GM18520 (cell line): ENCODE measurements around the gene TPRN.

Source experiments
- ATAC-seq: cut with Tn5 transposase; IDR thresholded peaks from one replicate; pipeline ENCODE4 v1.9.1; 2021; ENCODE audit not compliant: unreplicated experiment

Gene TPRN

DNA sequence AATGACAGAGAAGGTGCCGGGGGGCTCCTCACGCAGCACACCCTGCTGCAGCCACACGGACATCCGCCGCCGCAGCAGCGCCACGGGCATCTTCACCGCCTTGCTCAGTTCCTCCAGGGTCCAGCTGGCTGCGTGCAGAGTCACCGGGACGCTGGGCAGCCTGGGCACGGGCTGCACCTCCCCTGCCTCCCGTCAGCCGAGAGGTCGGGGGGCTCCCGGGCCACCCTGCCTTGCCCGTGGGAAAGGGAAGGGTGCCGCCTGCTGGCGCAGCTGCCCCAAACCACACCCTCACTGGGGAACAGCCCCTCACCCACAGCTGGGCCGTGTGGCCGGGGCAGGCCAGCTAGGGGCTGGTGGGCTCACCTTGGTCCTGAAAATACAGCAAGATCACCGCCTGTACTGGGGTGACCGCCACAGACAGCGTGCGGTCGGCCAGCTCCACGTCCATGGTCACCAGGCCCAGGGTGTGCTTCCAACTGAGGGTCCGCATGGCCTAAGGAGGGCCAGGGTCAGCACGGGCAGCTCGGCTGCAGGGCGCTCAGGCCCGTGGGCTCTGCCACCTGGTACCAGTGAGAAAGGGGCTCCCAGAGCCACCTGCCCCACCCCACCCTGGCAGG lies 25.1 kb downstream of the TPRN start:
- ATAC-seq, result no peak

DNA sequence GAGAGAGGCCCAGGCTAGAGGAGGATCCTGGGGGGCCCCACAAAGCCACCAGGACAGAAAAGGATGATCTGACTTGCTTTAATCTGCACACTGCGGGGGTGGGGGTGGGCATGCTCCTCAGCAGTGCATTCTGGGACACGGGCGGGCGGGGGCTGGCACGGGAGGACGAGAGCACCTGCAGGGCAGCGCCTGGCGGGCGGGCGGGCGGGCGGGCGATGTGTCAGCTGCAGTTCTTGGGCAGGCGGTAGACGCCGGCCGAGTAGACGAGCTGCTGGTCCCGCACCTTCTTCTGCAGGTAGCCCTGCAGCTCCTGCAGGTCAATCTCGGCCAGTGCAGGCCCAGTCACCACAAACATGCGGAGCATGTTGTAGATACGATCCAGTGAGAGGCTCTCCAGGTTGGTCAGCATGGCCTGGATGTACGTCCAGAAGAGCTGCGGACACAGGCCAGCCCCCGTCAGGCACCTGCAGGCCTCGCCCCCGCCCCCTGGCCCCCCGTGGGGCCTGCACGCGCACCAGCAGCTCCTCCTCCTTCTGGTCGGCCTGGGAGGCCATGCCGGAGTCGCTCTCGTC lies 25.7 kb downstream of the TPRN start:
- no peak for ATAC-seq

DNA sequence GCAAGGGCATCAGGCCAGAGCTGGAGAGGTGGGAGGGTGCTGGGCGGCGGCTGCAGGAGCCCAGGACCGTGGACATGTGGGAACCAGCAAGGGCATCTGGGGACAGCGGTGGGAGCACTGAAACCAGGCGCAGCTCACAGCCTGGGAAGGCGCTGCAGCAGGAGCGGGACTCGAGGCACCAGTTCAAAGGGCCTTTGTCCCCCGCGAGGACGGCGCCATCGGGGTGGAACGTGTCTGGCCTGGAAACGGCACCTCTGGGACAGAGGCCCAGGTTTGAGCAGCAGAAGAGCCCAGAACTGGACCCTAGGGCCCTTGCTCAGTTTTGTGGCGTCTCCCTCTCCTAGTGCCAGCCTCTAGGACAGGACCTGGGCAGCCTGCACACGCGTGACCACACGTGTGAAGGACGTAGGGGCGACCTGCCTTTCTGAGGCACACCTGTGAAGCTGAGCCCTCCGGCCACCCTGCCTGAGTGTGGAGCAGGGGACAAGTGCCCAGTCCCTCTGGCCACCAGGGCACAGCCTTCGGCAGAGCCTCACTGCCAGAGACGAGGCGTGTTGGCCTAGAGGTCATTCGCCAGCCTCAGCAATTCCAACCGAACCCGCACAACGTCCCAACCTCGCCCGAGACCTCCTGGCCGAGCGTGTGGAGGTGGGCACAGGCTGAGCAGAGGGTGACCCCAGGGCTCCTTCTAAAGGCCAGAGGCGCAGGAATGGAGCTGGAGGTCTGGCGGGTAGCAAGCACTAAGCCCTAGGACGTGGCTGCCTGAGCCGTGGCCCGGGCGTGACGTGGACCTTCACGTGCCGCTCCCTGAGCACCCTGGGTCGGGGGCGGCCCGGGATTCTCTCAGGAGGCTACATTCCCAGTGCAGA lies 26.5 kb downstream of the TPRN start:
- no peak for ATAC-seq

DNA sequence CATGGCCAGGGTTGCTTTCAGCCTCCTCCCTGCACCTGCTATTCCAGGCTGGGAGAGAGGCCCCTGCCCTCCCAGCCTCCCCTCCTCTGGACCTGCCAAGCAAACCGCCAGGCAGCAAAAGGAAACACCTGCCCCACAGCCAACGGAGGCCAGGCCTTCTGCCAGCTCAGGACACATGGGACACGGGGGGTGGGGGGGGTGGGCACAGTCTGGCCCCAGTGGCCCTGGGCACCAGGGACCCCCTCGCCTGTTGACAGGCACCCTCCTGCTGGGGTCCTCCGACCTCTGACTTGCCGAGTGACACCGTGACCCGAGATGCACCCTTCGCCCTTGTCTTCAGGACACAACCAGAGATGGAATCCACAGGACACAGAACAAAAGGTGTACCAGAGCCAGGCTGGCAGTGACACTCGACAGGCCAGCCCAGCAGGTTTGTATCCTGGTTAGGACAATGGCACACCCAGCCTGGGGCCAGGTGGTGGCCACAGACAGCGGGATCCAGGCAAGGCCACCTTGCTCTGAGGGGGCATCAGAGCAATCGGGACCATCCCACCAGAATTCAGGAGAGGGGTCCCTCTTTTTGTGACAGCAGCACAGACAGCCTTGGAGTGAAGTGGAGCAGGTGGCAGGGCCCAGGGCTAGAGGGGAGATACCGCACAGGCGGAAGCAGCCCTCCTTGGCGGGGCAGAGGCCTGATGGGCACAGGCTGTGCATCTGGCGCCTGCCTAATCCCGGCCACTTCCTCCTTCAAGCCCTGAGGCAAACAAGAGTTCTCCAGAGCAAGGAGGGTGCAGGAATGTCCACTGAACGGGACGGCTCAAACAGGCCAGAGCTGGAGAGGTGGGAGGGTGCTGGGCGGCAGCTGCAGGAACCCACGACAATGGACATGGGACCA lies 27.4 kb downstream of the TPRN start:
- no peak for ATAC-seq

DNA sequence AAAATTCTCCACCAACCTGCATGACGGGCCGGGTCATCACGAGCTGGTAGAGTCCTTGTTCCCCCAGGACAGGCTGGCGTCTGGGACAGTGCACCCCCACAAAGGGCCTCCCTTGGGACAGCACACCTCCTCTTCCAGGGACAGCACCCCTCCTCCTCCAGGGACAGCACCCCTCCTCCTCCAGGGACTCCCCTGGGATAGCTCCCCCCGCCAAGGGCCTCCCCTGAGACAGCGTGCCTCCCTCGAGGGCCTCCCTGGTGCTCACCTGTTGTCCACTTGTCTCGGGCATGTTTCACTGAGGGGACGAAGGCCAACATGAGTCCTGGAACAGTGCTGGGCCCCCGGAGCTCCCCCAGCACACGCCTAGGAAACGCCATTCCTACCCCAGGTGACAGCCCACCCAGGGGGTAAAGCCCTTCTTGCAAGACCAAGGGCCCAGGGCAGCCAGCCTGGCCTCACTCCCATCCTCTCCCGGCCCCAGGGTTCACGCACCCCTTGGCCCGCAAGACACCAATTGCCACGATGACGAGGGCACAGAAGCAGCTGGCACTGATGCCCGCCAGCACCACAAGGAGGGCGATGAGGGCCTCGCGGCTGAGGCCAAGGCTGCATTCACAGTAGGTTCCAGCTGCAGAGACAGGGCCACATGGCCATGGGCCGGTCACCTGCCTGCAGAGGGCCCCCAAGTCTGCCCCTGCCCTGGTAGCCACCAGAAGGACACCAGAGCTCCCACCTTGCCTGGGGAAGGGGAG lies 29.2 kb downstream of the TPRN start:
- no peak for ATAC-seq

DNA sequence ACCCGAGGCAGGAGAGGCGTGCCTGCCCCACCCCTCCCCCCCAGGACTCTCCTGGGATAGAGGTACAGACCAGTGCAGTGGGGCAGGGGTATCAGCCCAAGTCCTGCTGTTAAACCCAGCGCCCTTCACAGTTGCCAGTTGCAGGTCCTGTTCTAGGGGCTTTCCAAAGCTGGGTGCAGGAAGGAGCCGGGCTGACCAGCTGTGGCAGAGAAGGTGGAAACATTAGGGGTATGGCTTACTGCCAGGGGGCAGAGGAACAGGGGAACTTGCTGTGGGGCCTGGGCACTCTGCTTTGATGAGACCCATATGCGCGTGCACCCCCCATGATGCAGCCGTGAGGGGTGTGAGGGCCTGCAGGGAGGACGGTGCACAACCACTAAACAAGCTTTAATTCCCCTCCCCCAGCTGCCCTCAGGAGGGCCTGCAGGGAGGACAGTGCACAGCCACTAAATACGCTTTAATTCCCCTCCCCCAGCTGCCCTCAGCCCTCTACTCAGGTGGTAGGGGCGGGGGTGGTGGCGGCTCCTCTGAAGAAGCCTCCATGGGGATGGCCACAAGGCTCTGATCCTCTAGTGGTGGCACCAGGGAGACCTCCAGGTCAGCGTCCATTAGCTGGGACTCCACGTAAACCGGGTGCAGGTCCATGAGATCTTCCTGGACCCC lies 29.9 kb downstream of the TPRN start:
- ATAC-seq, result no peak

DNA sequence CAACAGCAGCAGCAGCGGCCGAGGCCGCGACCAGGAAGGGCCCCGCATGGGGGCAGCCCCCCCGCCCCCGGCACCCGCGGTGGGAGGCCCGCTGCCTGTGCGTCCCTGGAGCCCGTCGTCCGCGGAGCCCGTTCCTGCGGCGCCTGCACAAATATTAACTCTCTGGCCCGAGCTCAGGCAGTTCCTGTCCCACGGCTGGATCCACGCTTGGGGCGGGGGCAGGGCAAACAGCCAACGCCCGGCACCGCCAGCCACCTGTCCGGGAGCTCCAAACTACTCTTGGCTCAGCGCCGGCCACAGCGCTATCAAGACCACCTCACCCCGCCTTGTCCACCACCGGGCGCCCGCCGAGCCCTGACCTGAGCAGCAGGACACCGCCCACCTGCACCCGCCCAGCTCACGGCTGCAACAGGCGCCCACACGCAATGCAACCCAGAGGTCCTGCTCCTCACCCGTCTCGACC lies 30.6 kb downstream of the TPRN start, which contains the start of gene LRRC26:
TSS of gene LRRC26 (minus strand) at position 156 of the 463 bp plus-strand sequence. CDS start at position 48, 108 bp downstream.
- no peak for ATAC-seq

DNA sequence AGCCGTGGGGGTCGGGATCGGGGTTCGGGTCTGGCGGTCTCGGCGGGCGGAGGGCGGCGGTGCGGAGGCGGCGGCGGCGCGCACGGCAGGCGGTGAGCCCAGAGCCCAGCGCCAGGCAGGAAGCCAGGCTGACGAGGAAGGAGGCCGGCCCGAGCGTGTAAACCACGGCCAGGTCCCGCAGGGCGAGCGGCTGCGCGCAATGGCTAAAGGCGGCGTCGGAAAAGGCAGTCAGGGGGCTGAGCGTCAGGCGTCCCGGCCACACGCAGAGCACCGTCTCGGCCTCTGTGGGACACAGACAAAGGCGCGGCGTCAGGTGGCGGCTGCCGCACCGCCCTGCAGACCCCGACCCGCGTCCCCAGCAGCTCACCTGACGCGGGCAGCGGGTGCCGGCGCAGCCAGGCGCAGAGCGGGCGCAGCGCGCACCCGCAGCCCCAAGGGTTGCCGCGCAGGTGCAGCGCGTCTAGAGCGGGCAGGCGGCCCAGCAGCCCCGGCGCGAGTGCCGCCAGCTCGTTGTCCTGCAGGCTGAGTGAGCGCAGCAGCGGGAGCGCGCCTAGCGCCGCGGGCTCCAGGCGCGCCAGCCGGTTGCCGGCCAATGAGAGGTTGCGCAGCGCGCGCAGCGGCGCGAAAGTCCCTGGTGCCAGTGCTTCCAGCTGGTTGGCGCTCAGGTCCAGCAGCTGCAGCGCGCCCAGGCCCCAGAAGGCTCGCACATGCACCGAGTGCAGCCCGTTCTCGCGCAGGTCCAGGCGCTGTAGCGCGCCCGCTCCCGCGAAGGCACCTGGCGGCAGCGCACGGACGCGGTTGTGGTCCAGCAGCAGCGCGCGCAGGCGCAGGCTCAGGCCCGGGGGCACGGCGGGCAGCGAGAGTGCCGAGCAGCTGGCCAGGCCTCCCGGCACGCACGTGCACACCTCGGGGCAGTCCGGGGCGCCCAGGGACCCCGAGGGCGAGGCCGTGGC lies 31.4 kb downstream of the TPRN start:
- no peak for ATAC-seq

DNA sequence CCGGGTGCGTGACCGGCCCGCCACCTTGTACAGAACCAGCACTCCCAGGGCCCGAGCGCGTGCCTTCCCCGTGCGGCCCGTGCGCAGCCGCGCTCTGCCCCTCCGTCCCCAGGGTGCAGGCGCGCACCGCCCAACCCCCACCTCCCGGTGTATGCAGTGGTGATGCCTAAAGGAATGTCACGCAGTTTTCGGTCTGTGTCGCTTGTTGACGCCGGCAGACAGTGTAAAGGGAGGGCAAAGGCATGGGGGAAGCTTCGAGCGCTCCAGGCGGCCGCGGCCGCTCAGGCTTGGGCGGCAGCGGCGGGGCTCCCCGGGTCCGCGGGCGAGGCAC lies 32.0 kb downstream of the TPRN start:
- no peak for ATAC-seq

DNA sequence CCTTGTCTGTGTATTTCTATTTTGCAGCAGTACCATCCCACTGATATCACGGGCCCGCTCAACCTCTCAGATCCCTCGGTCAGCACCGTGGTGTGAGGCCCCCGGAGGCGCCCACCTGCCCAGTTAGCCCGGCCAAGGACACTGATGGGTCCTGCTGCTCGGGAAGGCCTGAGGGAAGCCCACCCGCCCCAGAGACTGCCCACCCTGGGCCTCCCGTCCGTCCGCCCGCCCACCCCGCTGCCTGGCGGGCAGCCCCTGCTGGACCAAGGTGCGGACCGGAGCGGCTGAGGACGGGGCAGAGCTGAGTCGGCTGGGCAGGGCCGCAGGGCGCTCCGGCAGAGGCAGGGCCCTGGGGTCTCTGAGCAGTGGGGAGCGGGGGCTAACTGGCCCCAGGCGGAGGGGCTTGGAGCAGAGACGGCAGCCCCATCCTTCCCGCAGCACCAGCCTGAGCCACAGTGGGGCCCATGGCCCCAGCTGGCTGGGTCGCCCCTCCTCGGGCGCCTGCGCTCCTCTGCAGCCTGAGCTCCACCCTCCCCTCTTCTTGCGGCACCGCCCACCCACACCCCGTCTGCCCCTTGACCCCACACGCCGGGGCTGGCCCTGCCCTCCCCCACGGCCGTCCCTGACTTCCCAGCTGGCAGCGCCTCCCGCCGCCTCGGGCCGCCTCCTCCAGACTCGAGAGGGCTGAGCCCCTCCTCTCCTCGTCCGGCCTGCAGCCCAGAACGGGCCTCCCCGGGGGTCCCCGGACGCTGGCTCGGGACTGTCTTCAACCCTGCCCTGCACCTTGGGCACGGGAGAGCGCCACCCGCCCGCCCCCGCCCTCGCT lies 32.6 kb downstream of the TPRN start:
- no peak for ATAC-seq

DNA sequence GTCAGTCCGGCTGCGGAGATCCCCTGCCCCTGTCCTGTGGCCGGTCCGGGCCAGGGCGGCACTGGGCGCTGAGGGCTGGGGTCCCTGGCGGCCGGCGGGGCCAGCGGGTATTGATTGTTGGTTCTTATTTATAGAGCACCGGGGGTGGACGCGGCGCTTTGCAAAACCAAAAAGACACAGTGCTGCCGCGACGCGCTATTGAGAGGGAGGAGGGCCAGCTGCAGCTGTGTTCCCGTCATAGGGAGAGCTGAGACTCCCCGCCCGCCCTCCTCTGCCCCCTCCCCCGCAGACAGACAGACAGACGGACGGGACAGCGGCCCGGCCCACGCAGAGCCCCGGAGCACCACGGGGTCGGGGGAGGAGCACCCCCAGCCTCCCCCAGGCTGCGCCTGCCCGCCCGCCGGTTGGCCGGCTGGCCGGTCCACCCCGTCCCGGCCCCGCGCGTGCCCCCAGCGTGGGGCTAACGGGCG lies 33.2 kb downstream of the TPRN start:
- no peak for ATAC-seq

DNA sequence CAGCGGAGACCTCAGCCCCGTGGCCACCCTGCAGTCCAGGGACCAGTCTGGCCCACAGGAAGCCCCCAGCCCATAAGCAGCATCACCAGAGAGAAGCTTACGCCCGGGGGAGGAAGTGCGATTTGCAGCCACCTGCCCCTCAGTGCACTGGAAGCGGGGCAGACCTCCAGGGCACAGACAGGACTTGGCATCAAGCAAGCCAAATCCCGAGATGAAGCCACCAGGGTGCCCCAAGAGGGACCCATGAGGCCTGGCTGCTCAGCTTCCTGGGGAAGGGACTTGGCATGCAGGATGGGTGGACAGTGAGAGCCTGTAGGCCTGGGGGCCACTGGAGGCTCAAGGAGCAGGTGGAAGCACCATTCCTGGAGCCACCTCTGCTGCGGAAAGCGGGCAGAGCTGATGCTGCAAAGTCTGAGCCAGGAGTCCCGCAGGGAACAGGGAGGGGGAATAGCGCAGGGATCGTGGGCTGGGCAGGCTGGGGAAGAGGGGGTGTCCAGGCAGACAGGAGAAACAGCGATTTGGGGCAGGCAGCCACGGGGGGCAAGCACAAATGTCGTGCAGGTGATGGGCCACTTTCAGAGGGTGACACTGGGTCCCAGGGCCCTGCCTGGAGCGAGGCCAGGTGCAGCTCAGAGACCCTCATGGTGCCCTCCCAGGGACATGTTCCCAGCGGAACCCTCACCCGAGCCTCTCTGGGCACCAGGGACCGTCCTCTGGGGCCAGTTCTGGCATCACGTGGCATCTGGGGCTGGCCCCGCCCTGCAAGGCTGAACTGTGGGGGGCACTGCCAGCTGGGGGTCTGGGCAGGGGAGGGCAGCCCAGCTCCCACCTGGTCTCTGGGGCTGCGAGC lies 33.9 kb downstream of the TPRN start:
- no peak for ATAC-seq

DNA sequence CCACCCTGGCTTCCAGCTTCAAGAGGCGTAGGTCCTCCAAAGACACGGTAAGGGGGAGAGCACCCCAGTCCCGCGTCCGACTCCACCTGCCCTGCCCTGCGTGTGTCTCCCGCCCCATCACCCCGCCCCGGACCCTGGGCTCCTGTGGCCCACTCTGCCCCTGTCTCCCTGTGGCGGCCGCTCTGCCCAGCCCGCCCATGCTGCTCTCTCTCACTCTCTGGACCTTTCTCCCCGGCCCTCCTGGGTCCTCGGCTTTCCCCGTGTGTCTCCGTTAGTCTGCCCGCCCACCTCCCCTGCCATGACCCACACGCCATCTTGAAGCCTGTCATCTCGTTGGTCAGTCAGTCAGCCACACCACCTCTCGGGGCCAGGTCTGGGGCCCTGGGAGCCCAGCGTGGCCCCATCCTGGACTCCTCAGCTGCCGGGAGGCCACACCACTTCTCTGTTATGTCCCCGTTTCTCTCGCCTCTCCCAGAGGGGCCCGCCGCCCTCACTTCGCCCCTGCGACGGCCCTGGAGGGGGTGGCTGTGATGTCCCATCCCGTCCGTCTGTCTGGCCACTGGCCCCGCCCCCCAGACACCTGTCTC lies 35.2 kb downstream of the TPRN start:
- ATAC-seq, result no peak

DNA sequence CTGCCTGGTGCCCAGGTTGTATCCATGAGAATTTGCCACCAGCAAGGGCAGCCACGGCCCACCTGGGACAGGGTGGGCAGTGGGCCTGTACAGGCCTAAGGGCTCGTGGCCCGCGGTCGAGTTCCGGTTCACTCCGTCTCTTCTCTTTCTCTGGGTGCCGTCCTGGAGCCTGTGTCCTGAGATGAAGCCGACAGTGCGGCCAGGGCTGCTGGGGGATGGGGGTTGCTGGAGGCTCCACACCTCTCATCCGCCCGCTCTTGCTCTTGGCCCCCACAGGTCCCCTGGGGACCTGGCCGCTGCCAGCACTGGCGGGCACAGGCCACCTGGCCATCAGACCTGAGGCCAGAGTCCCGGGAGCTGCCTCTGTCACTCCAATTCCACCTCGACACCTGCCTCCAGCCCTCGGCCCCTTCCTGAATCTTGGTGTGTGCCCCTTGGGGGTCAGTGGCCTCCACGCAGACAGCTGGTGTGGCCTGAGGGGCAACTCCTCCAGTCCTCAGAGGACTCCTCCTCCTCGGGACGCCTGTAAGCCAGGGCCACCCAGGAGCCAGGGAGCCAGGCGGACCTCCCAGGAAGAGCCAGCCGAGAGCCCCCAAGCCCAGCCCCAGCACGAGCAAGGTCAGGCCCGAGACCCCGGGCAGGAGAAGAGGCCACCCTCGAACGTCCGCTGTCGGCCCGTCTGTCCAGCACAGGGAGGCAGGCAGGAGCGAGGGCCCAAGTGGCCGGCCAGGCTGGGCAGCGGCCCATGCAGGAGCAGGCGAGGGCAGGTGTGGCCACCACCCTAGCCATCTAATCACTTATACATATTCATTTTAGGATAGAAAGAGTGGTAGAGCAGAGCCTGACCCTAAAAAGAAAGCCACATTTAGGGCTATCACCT lies 35.9 kb downstream of the TPRN start:
- no peak for ATAC-seq

DNA sequence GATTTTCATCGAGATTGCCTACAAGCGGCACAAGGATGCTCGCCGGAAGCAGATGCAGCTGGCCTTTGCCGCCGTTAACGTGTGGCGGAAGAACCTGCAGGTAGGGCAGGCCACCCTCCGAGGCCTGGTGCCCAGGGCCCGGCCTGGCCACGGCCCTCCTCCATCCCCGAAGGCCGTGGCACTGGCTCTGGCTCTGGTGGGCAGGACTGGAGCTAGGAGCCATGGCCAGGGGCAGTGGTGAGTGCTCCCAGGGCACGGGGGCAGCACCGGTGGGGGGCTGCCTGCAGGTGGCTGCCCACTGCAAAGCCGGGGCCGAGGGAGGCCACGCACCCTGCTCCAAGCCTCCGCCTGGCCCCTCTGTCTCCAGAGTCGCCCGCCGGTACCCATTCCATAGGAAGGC lies 36.7 kb downstream of the TPRN start:
- no peak for ATAC-seq

DNA sequence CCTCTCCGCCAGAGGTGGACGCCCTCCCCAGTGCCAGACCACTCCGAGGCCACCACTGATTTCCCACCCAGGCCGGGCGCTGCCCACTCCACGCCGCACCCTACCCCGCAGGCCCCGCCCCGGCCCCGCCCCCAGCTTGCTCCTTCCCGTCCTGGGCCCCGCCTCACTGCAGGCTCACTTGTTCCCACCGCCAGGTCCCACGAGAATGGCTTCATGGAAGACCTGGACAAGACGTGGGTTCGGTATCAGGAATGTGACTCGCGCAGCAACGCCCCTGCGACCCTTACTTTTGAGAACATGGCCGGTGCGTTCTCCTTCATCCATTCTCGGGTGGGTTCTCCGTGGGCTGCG lies 37.2 kb downstream of the TPRN start:
- ATAC-seq, result no peak
